K562 (cell line): ENCODE results near the gene RAB3C. TPM values are rescaled to one million over a fixed set of nuclear protein-coding genes. Genes with fewer than 3 reads are reported as not detected.

Source experiments
- CHD1 ChIP-seq: fragments of 200-600 bp; sonication (generic); IDR thresholded peaks from one replicate; pipeline ENCODE4 v1.6.1; 2012; ENCODE audit warnings: mild to moderate bottlenecking, moderate library complexity, low read length, inconsistent platforms
- CREB5 ChIP-seq: fragments of 250-450 bp; sonication (Bioruptor Pico); IDR thresholded peaks from 2 replicates; pipeline ENCODE4 v1.5.0; 2020; ENCODE audit warnings: mild to moderate bottlenecking
- FOXO4 ChIP-seq: fragments of 450-650 bp; formaldehyde crosslinking; IDR thresholded peaks from 2 replicates; pipeline ENCODE4 v1.4.0; 2020; ENCODE audit warnings: mild to moderate bottlenecking, moderate library complexity
- NFRKB ChIP-seq: fragments of 450-650 bp; IDR thresholded peaks from 2 replicates; pipeline ENCODE4 v1.6.1; 2016; ENCODE audit warnings: low read depth
- SETDB1 ChIP-seq: IDR thresholded peaks from one replicate; pipeline ENCODE4 v1.6.1; 2012; ENCODE audit warnings: low read length, control low read depth, inconsistent platforms
- SMAD1 ChIP-seq: fragments of 150-350 bp; IDR thresholded peaks from 2 replicates; pipeline ENCODE4 v1.6.1; 2014; ENCODE audit warnings: low read length, low read depth; ENCODE audit not compliant: partially characterized antibody
- ZHX1 ChIP-seq: fragments of 150-350 bp; conservative IDR thresholded peaks from 2 replicates; pipeline ENCODE4 v1.6.1; 2014; ENCODE audit warnings: low read length
- ZNF639 ChIP-seq, 2 experiments: fragments of 200-800 bp in 1 of 2; sonication (Bioruptor generic) in 1 of 2; sonication (generic) in 1 of 2; formaldehyde crosslinking in 1 of 2; IDR thresholded peaks in 1 of 2; conservative IDR thresholded peaks in 1 of 2; 2 replicates each; pipeline versions ENCODE4 v1.5.0 to v1.6.1; 2016 to 2020; ENCODE audit warnings: missing compliant biosample characterization in 1 of 2, missing genetic modification characterization in 1 of 2, missing genetic modification reagents in 1 of 2
- polyA plus RNA-seq, 8 experiments: library from polyadenylated mRNA; depleted of rRNA in 4 of 8; stranded (reverse) in 5 of 8; unstranded in 3 of 8; fragments of >200 nt; fragmentation: Nextera tagmentation in 2 of 8; fragmentation: Illumina TruSeq in 1 of 8; extraction: Ambion mirVana in 2 of 8; extraction: Trizol in 1 of 8; gene quantifications; 2 replicates each; pipeline versions ENCODE4 v1.2.1 to v1.2.3, GENCODE V29; 2011 to 2014; ENCODE audit warnings: inconsistent platforms in 1 of 8, missing spikeins in 1 of 8
- total RNA-seq, 7 experiments: library from RNA; depleted of rRNA in 6 of 7; stranded (reverse); fragments of >200 nt in 6 of 7; fragmentation: Illumina TruSeq in 2 of 7; extraction: Trizol in 2 of 7; gene quantifications; 2 replicates each; pipeline versions ENCODE4 v1.2.1 to v1.2.3, GENCODE V29; 2011 to 2021; ENCODE audit warnings: low replicate concordance in 1 of 7

The RAB3C gene
- total and polyA plus RNA-seq, 9 of the 15 experiments (the other 6 are each of a cell fraction or from before 2014, with no cell fraction given): not detected

- TF ChIP-seq SMAD1: no peak
- TF ChIP-seq ZHX1: no peak
- no peak for TF ChIP-seq FOXO4 (CRISPR knock-in tag)
- TF ChIP-seq CHD1: no peak
- no peak for TF ChIP-seq CREB5 (CRISPR knock-in tag)
- no peak for TF ChIP-seq NFRKB
- TF ChIP-seq ZNF639 (CRISPR knock-in tag; conservative IDR thresholded peaks at IDR 0.05 in 1 of 2, IDR thresholded peaks at IDR 0.05 in 1 of 2): no peak
- no peak for TF ChIP-seq SETDB1
Observed at GRCh38 chr5:58606064-58606463, 23.2 kb downstream of the RAB3C start (continued).
